ENCODE measurements around the gene ATP8A2. TPM values are rescaled to one million over a fixed set of nuclear protein-coding genes. Genes with fewer than 3 reads are reported as not detected.

Gene ATP8A2
- total and polyA plus RNA-seq, 12 donors = under 0.01 to 0.18 (median 0.10) TPM; not detected in 3

GRCh38 chr13:25420161-25420560 is 48.4 kb downstream of the ATP8A2 start:
- intact Hi-C loops (cut with DNase I) = no loop called here
- 74 to 75% methylated on average over 2 of the region's 2 CpGs for WGBS, 2 donors
- no peak for DNase-seq
- Histone ChIP-seq H3K27ac (no peak overlapping the region), H3K9me3 (no peaks in the 10 kb centered on the region), H3K4me1 (no peaks in the 10 kb centered on the region), H3K36me3 (no peaks in the 10 kb centered on the region), H3K4me3 (no peak overlapping the region), H3K27me3 (peaks cover 0 to 41% (median 17%) of the 10 kb centered on the region in 7 donors)
- no peak for TF ChIP-seq CTCF (IDR thresholded peaks at IDR 0.05)
- no peak for ATAC-seq

- DNase-seq = no peak
- no peak overlapping the region for H3K4me3 ChIP-seq
- H3K27ac ChIP-seq = no peak overlapping the region
- peak in 1 of 8 donors; percentile 17 for ATAC-seq
- H3K36me3 ChIP-seq = no peaks in the 10 kb centered on the region
- H3K27me3 ChIP-seq = peaks cover 0 to 30% (median 17%) of the 10 kb centered on the region in 7 donors
- no peak for TF ChIP-seq CTCF (IDR thresholded peaks at IDR 0.05)
- 76% methylated on average over 6 of the region's 6 CpGs for WGBS, 2 donors
- intact Hi-C loops (cut with DNase I) = no loop called here
- no peaks in the 10 kb centered on the region for H3K4me1 ChIP-seq
- H3K9me3 ChIP-seq = no peaks in the 10 kb centered on the region
Observed at GRCh38 chr13:25421612-25422011, 49.8 kb downstream of the ATP8A2 start.

GRCh38 chr13:25422153-25422552 is 50.4 kb downstream of the ATP8A2 start:
- peaks cover 0 to 3% (median 0%) of the 10 kb centered on the region in 11 donors for H3K9me3 ChIP-seq
- intact Hi-C loops (cut with DNase I) = no loop called here
- H3K27me3 ChIP-seq = peaks cover 0 to 26% (median 16%) of the 10 kb centered on the region in 7 donors
- DNase-seq = no peak
- ATAC-seq = no peak
- WGBS, 2 donors = 63 to 65% methylated on average over 2 of the region's 2 CpGs
- no peak for TF ChIP-seq CTCF (IDR thresholded peaks at IDR 0.05)
- no peaks in the 10 kb centered on the region for H3K36me3 ChIP-seq
- H3K4me1 ChIP-seq = no peaks in the 10 kb centered on the region
- H3K27ac ChIP-seq = no peak overlapping the region
- H3K4me3 ChIP-seq = no peak overlapping the region

DNA sequence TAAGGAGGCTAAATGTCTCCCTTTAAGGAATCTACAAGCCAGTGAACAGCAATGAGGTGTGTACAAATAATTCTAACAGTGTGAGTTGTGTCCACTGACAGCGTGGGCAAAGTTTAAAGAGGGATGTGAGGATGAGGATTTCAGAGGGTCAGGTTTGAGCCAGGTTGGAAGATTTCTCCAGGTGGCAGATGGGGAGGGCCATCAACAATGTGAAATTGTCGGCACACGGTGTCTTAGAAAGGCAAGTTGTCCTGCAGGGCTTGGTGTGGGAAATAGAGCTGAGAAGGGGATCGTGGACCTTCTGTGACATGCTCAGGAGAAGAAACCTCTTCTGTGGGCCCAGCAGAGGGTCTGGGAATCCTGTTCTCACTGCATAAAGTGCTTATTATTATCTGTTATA is 52.1 kb downstream of the ATP8A2 start:
- Histone ChIP-seq H3K27me3 (peaks cover 0 to 11% (median 7%) of the 10 kb centered on the region in 7 donors), H3K27ac (no peak overlapping the region), H3K36me3 (no peaks in the 10 kb centered on the region), H3K4me3 (no peak overlapping the region), H3K4me1 (no peaks in the 10 kb centered on the region), H3K9me3 (peaks cover 0 to 7% (median 0%) of the 10 kb centered on the region in 11 donors)
- ATAC-seq (no peak), DNase-seq (no peak)
- intact Hi-C loops (cut with DNase I) = no loop called here
- 72 to 87% methylated on average over 4 of the region's 4 CpGs for WGBS, 2 donors
- TF ChIP-seq CTCF (IDR thresholded peaks at IDR 0.05) = no peak
